Measurements from ENCODE around the gene YJEFN3.

The YJEFN3 gene

DNA sequence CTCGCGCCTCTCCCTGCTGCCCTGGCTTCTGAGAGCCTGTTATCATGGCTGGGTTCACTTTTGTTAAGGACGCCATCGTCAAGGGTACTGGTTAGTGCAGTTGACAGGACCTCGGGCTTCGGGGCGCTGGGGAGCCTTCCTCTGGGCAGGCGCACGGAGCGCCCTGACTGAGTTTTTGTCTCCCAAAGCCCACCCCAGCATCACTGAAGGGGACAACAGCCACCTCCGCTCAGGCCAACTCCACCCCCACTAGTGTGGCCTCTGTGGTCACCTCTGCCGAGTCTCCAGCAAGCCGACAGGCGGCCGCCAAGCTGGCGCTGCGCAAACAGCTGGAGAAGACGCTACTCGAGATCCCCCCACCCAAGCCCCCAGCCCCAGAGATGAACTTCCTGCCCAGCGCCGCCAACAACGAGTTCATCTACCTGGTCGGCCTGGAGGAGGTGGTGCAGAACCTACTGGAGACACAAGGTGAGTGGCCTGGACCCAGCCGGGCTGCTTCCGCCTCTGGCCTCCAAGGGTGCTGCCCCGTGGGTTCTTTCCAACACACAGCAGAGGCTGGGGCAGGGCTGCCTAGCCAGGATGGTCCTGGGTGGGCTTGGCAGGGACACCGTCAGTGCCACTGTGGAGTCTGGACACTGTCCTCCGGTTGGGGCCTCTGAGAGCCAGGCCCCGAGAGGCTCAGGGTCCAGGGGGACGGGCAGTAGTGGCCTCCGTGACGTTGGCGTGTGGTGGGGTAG is 30.3 kb upstream of the YJEFN3 start:
- no peak for DNase-seq (ENCODE audit: low spot score)

DNA sequence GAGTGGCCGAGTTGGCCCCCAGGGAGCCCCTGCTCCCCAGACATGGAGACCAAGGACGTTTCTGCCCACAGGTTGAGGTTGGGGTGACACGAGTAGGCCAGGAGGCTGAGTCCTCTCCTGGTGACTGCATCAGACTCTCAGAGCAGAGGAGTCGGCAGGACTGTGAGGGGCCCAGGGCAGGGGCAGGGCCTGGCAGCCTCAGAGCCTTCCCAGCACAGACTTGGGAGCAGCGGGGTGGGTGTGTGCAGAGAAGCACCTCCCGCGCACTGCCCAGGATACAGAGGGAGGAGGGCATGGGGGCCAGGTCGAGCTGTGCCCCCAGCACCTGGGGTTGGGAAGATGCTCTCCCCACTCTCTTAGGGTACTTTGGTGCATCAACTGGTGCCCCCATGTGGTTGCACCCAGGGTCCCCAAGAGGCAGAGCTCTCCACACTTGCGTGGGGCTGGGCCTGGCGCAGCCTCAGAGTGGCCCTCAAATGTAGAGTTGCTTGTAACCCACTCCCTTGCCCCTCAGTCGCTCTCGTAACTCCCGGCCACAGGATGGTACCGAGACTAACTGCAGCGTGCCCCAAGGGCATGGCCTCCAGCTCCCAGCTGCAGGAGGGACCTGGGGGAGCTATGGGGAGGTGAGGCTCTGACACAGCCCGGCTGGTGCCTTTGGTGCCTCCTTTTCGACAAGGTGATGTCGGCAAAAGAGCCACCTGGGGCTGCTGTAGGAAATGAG is 29.3 kb upstream of the YJEFN3 start:
- no peak for DNase-seq (ENCODE audit: low spot score)

DNA sequence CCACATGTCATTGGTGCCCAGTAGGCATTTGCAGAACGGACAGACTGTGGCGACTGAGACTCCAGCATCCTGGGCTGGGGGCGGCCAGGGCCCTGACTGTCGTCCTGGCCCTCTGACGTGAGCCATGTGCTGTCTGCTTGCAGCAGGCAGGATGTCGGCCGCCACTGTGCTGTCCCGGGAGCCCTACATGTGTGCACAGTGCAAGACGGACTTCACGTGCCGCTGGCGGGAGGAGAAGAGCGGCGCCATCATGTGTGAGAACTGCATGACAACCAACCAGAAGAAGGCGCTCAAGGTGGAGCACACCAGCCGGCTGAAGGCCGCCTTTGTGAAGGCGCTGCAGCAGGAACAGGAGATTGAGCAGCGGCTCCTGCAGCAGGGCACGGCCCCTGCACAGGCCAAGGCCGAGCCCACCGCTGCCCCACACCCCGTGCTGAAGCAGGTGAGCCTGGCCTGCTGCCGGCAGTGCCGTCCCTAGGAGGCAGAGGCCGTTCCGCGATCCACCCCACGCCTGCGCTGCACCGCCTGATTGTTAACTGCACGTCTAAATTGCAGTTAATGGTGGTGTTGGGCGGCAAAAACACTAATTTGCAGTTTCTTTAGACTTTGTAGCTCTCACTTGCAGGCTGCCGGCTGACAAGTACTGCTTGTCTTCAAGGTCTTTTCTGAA is 27.6 kb upstream of the YJEFN3 start:
- no peak for DNase-seq (ENCODE audit: low spot score)

DNA sequence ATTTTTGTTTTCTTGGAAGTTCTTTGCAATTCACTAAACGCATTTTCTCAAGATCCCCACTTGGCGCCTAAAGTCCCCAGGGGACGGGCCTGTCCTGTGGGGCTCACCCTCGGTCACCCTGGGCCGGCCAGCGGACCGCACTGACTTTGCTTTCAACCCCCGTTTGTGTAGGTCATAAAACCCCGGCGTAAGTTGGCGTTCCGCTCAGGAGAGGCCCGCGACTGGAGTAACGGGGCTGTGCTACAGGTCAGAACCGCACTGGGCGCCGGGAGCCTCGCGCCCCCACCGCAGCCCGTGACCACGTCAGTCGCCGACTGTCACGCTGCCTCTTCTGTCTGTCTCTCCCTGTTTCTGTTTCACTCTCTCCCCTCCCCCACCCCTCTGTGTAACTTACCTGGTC is 26.9 kb upstream of the YJEFN3 start:
- no peak for DNase-seq (ENCODE audit: low spot score)

DNA sequence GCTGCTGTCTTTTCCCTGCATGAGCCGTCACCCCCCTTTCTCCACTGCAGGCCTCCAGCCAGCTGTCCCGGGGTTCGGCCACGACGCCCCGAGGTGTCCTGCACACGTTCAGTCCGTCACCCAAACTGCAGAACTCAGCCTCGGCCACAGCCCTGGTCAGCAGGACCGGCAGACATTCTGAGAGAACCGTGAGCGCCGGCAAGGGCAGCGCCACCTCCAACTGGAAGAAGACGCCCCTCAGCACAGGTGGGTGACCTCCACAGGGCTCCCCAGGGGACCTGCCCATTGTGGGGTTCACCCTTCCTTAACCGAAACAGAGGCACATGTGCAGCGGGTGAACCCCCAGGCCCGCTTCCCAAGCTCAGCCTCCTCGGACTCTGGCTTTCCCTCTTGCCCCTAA is 26.4 kb upstream of the YJEFN3 start:
- no peak for DNase-seq (ENCODE audit: low spot score)

DNA sequence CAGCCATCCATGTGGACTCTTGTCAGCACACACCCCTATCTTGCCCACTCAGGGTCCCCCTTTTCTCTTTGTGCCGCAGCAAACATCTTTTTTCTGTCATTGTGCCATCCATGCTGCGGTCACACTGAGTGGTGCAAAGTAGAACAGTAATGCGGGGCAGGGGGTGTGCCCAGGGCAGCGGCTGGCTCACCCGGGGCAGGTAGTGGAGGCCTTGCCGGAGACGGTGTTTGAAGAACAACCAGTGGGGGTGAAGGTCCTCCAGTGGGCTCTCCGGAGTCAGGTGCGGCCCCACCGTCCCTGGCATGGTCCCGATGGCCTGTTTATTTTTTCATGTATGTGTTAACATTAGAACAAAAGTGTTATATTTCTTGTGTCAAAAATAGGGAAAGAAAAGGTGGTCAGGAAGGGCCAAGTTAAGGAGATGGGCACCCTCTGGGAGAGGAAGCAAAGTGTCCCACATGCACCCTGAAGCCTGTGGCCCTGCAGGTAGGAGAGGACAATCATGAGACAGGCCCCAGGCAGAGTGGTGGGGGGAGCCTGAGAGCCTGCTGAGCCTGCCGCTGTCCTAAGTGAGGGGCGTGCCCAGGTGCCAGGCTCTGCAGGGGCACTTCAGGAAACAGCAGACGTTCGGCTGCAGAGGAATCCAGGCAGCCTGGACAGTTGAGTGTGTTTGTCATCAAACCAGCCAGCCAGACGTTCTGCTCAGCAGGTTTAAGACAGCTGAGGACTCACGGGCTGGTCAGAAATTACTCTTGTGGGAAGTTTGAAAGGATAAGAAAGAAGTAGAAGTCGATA is 25.7 kb upstream of the YJEFN3 start:
- no peak for DNase-seq (ENCODE audit: low spot score)

DNA sequence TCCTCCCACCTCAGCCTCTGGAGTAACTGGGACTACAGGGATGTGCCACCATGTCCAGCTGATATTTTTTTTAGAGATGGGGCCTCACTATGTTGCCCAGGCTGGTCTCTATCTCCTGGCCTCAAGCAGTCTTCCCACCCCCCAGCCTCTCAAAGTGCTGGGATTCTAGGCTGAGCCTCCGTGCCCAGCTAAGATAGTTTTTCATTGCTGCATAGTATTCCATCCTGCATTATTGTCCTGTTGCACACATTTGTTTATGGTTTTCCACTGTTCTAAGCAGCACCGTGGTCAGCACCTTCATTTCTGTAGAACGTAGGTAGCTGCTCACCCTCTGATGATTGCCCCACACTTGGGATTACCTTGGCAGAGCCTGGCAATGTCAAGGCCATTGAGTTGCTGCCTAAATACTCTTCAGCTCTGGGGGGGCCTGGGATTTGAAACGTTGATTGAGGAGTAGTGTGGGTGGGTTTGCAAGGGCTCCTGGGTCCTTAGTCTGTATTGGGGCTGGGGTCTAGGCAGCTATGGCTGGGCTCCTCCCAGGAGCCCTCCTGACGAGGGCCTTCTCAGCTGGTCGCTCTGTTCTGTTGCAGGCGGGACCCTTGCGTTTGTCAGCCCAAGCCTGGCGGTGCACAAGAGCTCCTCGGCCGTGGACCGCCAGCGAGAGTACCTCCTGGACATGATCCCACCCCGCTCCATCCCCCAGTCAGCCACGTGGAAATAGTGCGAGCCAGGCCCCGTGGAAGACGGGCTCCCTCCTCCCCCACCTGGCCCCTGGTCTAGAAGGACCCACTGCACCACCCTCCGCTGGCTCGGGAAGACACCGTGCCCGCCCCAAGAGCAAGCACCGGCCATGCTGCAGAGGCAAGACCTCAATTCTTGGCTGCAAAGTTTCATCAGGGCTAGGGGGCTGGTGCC is 23.7 kb upstream of the YJEFN3 start:
- DNase-seq (ENCODE audit: low spot score): no peak

DNA sequence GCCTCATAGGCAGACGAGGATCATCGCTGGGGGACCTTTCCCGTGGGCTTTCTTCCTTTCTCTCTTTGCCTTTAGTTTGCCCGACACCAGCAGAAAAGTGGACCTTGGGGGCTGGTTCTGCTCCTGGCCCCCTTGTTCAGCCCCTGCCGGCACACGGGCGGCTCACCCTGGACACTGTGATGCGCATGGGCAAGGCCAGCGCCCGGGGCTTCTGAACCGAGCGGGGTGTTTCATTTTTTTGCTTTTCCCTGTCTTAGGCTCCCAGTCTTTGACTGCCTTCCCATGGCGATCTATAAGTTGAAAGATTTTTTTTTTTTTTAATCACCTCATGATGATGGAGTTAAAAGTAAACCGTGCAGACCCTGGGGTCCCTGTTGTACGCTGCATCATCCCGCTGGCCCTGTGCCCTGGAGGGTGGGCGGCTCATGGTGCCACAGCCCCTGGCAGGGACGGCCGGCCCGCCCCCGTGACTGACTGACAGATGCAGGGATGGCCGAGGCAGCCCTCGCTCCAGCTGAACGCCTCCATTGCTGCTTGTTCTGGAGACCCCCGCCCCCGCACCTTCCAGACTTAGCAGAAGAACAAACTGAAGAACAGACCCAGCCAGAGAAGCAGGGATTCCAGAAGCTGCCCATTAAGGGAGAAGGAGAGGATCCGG is 22.9 kb upstream of the YJEFN3 start:
- no peak for DNase-seq (ENCODE audit: low spot score)

DNA sequence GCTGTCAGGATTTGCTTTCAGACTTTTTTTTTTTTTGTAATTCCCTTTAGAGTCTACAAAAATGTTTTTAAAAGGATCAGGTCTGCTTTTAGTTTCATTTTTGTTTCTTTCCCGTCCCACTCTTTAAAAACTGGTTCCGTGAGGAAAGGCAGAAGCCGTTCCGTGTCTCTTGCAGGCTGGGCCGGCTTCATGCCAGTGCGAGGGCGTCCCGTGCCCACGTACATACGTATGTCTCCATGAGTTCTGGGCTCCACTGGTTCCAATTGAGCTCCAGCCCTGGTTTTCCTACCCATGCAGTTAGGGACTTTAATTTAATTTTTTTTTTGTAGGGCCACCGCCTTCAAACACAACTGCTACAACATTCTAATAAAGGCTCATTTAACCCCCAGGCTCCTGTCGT is 22.1 kb upstream of the YJEFN3 start:
- no peak for DNase-seq (ENCODE audit: low spot score)

DNA sequence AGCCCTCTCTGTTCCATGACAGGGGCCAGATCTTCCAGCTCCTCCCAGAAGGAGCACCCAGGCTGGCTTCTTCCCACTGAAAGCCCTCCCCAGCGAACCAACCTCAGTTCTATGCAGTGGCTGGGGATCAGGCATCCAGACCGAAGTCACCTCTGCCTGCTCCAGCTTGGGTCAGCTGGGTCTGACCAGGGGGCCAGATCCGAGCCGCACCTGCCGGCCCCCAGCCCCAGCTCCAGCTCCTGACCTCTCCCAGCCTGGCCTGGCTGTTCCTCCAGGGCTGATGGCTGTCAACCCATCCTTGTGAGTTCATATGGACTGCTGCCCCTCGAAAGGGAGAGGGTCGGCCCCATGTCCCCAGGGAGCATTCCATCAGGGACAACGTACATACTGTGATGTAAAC is 21.4 kb upstream of the YJEFN3 start:
- no peak for DNase-seq (ENCODE audit: low spot score)

DNA sequence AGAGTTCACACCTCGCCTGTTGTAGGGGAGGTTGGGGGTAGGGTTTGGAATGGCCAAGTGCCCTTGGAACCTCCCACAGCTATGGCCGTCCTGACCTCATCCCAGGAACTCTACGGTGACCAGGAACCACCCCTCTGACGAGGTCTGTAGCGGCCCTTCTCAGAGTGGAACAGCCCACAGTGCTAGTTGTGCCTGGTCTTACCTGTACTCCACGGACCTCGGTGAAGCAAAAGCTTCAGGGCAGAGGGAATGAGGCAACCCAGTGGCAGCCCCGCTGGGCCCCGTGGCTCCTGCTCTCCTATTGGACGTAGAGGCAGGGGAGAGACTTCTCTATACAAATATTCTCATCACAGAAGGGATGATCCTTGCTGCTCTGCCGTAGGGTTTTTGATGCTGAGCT is 20.5 kb upstream of the YJEFN3 start:
- DNase-seq (ENCODE audit: low spot score): no peak

DNA sequence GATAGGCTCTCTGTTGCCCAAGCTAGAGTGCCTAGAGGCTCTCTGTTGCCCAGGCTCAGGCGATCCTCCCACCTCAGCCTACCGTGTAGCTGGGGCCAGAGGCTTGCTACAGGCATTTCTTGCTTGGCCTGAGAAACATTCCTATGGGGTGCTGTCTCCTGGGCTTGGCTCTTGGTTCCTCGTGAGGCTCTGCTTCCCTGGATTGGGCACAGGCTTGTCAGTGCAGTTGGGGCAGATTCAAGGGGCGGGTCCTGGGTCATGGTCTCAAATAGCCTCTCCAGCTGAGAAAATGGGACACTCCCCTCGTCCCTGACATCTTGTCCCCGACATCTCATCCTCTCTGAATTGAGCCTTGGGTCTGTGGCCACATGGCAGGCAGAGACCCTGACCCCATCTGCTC is 18.3 kb upstream of the YJEFN3 start:
- DNase-seq (ENCODE audit: low spot score): no peak

DNA sequence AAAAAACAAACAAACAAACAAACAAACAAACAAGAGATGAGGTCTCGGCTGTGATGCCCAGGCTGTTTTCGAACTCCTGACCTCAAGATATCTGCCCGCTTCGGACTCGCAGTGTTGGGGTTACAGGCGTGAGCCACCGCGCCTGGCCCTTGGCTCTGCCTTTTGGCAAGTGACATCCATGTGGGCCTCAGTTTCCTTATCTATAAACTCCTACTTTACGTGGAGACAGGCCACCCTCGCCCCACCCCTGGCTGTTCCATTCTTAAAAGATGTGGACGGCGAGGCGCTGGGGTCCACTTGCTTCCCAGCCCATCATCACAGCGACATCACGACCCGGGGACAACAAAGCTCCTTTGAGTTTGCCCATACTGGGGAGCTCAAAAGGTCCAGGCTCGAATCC is 15.0 kb upstream of the YJEFN3 start:
- no peak for DNase-seq (ENCODE audit: low spot score)

DNA sequence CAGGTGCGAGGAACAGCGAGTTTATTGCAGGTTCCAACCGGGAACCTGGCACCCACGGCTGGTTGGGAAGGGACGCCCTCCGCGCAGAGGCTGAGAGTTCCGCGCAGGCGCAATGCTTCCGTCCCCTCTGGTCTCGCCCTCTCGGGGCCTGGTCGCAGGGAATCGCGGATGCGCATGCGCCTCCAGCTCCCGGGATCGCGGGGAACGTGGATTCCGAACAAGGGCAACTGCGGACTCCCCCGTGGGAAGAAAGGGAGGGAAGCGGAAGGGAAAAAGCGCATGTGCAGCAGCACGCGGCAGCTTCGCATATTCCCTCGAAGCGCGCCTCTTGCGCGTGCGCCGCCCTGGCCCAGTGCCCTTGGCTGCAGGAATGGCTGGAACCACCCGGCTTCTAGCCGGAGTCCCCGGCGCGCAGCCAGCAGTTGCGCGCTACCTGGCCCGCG is 14.5 kb upstream of the YJEFN3 start:
- no peak for DNase-seq (ENCODE audit: low spot score)

DNA sequence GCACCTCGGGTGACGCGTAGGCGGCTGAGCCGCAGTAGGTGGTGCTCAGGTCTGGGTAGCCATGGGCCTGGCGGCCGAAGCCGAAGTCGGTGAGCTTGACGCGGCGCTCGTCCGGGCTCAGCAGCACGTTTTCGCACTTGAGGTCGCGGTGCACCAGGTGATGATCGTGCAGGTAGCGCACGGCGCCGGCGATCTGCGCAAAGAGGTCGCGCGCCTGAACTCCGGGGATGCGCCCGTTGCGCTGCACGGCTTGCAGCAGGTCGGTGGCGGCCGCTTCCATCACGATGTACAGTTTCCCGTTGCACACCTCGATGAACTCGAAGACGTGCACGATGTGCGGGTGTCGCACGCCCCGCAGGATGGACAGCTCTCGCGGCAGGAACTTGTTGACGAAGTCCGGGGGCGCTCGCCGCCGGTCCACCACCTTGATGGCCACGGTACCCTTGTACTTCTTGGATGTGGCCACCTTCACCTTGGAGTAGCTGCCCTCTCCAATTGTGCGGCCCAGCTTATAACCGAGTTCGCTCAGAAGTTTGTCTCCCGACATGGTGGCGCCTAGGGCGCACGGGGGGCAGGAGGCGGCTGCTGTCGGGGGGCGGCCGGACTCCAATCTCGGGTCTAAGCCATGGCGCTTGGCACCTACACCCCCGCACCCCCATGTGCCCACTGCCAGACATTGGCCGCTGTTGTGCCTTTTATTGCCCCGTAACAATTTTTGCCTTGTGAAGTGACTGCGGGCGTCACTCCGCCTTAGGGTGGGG is 13.7 kb upstream of the YJEFN3 start, which contains the start of gene TSSK6:
Gene TSSK6 (minus strand): TSS at position 668 of the 761 bp plus-strand sequence. CDS start 121 bp downstream, at position 547.
- DNase-seq (ENCODE audit: low spot score): no peak

DNA sequence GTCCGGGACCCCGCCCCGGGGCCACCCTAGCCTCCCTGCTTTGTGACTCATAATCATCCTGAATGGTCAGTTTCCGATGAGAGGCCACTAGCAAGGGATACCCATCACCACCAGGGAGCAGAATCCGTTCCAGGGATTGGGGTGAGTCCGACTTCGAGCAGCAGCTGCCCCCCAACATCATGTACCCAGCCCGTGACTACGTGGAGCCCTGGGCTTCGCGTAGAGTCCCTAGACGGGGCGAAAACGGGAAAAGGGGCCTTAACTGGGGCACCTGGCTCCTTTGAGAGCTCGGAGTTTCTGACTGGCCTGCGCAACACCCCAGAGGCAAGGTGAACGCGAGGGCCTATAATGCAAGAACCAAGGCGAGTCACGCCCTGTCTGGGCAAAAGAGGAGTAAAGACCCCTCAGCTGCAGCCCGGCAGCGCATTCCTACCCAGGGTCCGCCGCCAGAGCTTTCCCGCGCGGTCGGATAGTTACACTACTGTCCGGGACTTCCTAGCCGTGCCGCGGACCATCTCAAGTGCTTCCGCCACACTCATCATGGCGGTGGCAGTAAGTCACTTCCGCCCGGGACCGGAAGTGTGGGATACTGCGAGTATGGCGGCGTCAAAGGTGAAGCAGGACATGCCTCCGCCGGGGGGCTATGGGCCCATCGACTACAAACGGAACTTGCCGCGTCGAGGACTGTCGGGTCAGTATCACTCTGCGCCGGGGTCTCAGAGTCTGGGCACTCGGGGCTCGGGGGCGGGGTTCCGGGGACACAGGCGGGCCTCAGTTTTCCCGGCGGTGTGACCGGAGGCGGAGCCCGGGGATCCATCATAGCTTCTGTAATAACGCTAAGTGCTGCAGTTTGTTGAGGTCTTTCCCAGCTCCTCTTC is 12.8 kb upstream of the YJEFN3 start, which contains the start of gene NDUFA13:
Gene NDUFA13 (plus strand): TSS at position 584 of the 878 bp plus-strand sequence. CDS start 14 bp downstream, at position 598.
- DNase-seq (ENCODE audit: low spot score): peak; percentile 93

DNA sequence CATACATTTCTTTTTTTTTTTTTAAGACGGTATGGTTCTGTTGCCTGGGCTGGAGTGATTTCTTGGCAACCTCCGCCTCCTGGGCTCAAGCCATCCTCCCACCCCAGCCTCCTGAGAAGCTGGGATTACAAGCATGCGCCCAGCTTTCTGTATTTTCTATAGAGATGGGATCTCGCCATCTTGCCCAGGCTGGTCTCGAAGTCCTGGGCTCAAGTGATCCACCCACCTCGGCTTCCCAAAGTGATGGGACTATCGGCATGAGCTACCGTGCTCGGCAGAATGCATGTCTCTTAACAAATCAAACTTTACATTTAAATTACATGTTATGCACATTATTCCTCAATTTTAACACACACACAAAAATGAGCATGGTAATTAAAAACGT is 11.5 kb upstream of the YJEFN3 start:
- DNase-seq (ENCODE audit: low spot score): no peak

DNA sequence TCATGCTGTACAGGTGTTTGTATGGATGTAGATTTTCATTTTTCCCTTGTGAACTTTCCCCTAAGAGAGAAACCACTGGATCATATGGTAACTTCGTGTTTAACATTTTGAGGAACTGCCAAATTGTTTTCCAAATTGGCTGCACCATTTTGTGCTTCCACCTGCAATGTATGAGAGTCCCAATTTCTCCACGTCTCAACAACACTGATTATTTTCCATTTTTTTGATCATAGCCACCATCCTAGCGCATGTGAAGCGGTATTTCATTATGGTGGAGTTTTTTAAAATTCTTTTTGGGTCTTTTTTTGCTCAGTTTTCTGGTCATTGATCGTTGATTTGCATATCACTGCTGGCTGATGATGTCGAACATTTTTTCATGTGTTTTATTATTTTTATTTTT is 7.7 kb upstream of the YJEFN3 start:
- no peak for DNase-seq (ENCODE audit: low spot score)

DNA sequence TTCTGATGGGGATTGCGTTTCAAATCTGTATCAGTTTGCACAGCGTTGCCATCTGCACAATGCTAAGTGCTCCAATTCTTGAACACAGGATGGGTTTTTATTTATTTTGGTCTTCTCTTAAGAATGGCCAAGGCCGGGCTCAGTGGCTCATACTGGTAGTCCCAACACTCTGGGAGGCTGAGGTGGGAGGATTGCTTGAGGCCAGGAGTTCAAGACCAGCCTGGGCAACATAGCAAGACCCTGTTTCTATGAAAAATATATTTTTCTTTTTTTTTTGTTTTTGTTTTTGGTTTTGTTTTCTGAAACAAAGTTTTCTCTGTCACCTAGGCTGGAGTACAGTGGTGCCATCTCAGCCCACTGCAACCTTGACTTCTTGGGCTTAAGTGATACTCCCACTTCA is 5.5 kb upstream of the YJEFN3 start:
- no peak for DNase-seq (ENCODE audit: low spot score)
